K562 (cell line): ENCODE measurements around the gene TMEM217. TPM values are rescaled to one million over a fixed set of nuclear protein-coding genes. Genes with fewer than 3 reads are reported as not detected.

Experiments used
- ARNT ChIP-seq, 2 experiments: fragments of 450-650 bp; IDR thresholded peaks; 2 replicates each; pipeline ENCODE4 v1.6.1; 2016; ENCODE audit warnings: mild to moderate bottlenecking in 1 of 2
- CHD4 ChIP-seq: fragments of 200-600 bp; sonication (generic); IDR thresholded peaks from 3 replicates; pipeline ENCODE4 v1.6.1; 2012; ENCODE audit warnings: low read depth, mild to moderate bottlenecking, mixed read lengths, low read length, inconsistent platforms; ENCODE audit not compliant: insufficient read depth, insufficient replicate concordance, poor library complexity, severe bottlenecking
- JUNB ChIP-seq: fragments of 450-650 bp; formaldehyde crosslinking; conservative IDR thresholded peaks from 2 replicates; pipeline ENCODE4 v1.4.0; 2020; ENCODE audit warnings: mild to moderate bottlenecking
- LARP7 ChIP-seq: fragments of 450-650 bp; IDR thresholded peaks from 2 replicates; pipeline ENCODE4 v1.6.1; 2016
- NEUROD1 ChIP-seq: fragments of 150-350 bp; IDR thresholded peaks from 2 replicates; pipeline ENCODE4 v1.6.1; 2014; ENCODE audit warnings: borderline replicate concordance, low read length, low read depth; ENCODE audit not compliant: partially characterized antibody
- PHF8 ChIP-seq: fragments of 200-600 bp; sonication (generic); IDR thresholded peaks from 2 replicates; pipeline ENCODE4 v1.6.1; 2012; ENCODE audit warnings: mixed run types, mild to moderate bottlenecking, inconsistent platforms, low read length, moderate library complexity, borderline replicate concordance
- POLR2A ChIP-seq: fragments of 450-650 bp; conservative IDR thresholded peaks from 2 replicates; pipeline ENCODE4 v1.6.1; 2016
- TEAD4 ChIP-seq, 2 experiments: sonication (generic) in 1 of 2; formaldehyde crosslinking in 1 of 2; IDR thresholded peaks; 2 replicates each; pipeline versions ENCODE4 v1.6.1 to v1.8.0; 2012 to 2022; ENCODE audit warnings: borderline replicate concordance in 1 of 2, inconsistent platforms in 1 of 2, low read length in 1 of 2, mild to moderate bottlenecking in 1 of 2, missing genetic modification reagents in 1 of 2
- ZEB2 ChIP-seq: fragments of 450-650 bp; IDR thresholded peaks from 2 replicates; pipeline ENCODE4 v1.6.1; 2016
- ZNF174 ChIP-seq: fragments of 250-450 bp; sonication (Bioruptor Pico); IDR thresholded peaks from 2 replicates; pipeline ENCODE4 v1.4.0; 2020; ENCODE audit warnings: mild to moderate bottlenecking
- ZNF212 ChIP-seq: fragments of 450-650 bp; formaldehyde crosslinking; IDR thresholded peaks from 2 replicates; pipeline ENCODE4 v1.4.0; 2020; ENCODE audit warnings: mild to moderate bottlenecking
- ZNF274 ChIP-seq: IDR thresholded peaks from 2 replicates; pipeline ENCODE4 v1.6.1; 2011; ENCODE audit warnings: low read depth, mild to moderate bottlenecking, low read length, moderate library complexity, borderline replicate concordance
- ZNF3 ChIP-seq: fragments of 250-450 bp; sonication (Bioruptor Pico); IDR thresholded peaks from 2 replicates; pipeline ENCODE4 v1.5.0; 2021; ENCODE audit warnings: mild to moderate bottlenecking, moderate library complexity
- ZNF668 ChIP-seq: fragments of 250-450 bp; sonication (Bioruptor Pico); IDR thresholded peaks from 2 replicates; pipeline ENCODE4 v1.8.0; 2022; ENCODE audit warnings: mild to moderate bottlenecking, inconsistent platforms
- polyA plus RNA-seq, 8 experiments: library from polyadenylated mRNA; depleted of rRNA in 4 of 8; stranded (reverse) in 5 of 8; unstranded in 3 of 8; fragments of >200 nt; fragmentation: Nextera tagmentation in 2 of 8; fragmentation: Illumina TruSeq in 1 of 8; extraction: Ambion mirVana in 2 of 8; extraction: Trizol in 1 of 8; gene quantifications; 2 replicates each; pipeline versions ENCODE4 v1.2.1 to v1.2.3, GENCODE V29; 2011 to 2014; ENCODE audit warnings: inconsistent platforms in 1 of 8, missing spikeins in 1 of 8
- total RNA-seq, 7 experiments: library from RNA; depleted of rRNA in 6 of 7; stranded (reverse); fragments of >200 nt in 6 of 7; fragmentation: Illumina TruSeq in 2 of 7; extraction: Trizol in 2 of 7; gene quantifications; 2 replicates each; pipeline versions ENCODE4 v1.2.1 to v1.2.3, GENCODE V29; 2011 to 2021; ENCODE audit warnings: low replicate concordance in 1 of 7
- TF ChIP-seq, protein P1 (sequence below): fragments of 250-450 bp; sonication (Bioruptor Pico); IDR thresholded peaks from 2 replicates; pipeline ENCODE4 v1.5.0; 2022; ENCODE audit warnings: mild to moderate bottlenecking
- TF ChIP-seq, protein P2 (sequence below): fragments of 450-650 bp; formaldehyde crosslinking; IDR thresholded peaks from 2 replicates; pipeline ENCODE4 v1.4.0; 2020; ENCODE audit warnings: mild to moderate bottlenecking
- TF ChIP-seq, protein P3 (sequence below): IDR thresholded peaks from 3 replicates; pipeline ENCODE4 v1.6.1; 2011; ENCODE audit warnings: borderline replicate concordance, mild to moderate bottlenecking; ENCODE audit not compliant: insufficient read length, insufficient read depth
- TF ChIP-seq, protein P4 (sequence below): fragments of 200-400 bp; formaldehyde crosslinking; IDR thresholded peaks from 2 replicates; pipeline ENCODE4 v1.6.1; 2017; ENCODE audit warnings: mild to moderate bottlenecking, low read depth, low read length, moderate library complexity
- TF ChIP-seq, protein P5 (sequence below): sonication (generic); formaldehyde crosslinking; IDR thresholded peaks from 2 replicates; pipeline ENCODE4 v1.8.0; 2023; ENCODE audit warnings: mild to moderate bottlenecking, missing genetic modification reagents

The TMEM217 gene
- total and polyA plus RNA-seq, 9 of the 15 experiments (the other 6 are each of a cell fraction or from before 2014, with no cell fraction given), result 1.3 to 8.0 (median 1.9) TPM

DNA sequence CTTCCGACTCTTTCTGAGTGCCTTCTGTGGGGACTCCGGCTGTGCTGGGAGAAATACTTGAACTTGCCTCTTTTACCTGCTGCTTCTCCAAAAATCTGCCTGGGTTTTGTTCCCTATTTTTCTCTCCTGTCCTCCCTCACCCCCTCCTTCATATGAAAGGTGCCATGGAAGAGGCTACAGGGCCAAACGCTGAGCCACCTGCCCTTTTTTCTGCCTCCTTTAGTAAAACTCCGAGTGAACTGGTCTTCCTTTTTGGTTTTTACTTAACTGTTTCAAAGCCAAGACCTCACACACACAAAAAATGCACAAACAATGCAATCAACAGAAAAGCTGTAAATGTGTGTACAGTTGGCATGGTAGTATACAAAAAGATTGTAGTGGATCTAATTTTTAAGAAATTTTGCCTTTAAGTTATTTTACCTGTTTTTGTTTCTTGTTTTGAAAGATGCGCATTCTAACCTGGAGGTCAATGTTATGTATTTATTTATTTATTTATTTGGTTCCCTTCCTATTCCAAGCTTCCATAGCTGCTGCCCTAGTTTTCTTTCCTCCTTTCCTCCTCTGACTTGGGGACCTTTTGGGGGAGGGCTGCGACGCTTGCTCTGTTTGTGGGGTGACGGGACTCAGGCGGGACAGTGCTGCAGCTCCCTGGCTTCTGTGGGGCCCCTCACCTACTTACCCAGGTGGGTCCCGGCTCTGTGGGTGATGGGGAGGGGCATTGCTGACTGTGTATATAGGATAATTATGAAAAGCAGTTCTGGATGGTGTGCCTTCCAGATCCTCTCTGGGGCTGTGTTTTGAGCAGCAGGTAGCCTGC, 83.2 kb downstream of the TMEM217 start (continued):
- TF ChIP-seq, protein P1, sequence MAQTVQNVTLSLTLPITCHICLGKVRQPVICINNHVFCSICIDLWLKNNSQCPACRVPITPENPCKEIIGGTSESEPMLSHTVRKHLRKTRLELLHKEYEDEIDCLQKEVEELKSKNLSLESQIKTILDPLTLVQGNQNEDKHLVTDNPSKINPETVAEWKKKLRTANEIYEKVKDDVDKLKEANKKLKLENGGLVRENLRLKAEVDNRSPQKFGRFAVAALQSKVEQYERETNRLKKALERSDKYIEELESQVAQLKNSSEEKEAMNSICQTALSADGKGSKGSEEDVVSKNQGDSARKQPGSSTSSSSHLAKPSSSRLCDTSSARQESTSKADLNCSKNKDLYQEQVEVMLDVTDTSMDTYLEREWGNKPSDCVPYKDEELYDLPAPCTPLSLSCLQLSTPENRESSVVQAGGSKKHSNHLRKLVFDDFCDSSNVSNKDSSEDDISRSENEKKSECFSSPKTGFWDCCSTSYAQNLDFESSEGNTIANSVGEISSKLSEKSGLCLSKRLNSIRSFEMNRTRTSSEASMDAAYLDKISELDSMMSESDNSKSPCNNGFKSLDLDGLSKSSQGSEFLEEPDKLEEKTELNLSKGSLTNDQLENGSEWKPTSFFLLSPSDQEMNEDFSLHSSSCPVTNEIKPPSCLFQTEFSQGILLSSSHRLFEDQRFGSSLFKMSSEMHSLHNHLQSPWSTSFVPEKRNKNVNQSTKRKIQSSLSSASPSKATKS (CRISPR knock-in tag), result no peak; the same call in 1 of the 2 replicates
- TF ChIP-seq, protein P2, sequence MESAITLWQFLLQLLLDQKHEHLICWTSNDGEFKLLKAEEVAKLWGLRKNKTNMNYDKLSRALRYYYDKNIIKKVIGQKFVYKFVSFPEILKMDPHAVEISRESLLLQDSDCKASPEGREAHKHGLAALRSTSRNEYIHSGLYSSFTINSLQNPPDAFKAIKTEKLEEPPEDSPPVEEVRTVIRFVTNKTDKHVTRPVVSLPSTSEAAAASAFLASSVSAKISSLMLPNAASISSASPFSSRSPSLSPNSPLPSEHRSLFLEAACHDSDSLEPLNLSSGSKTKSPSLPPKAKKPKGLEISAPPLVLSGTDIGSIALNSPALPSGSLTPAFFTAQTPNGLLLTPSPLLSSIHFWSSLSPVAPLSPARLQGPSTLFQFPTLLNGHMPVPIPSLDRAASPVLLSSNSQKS (CRISPR knock-in tag), result peak; percentile 65; the same call in 1 of the 2 replicates
- TF ChIP-seq ZNF3 (CRISPR knock-in tag) (no peak), ARNT (IDR thresholded peaks at IDR 0.05) (peak in 1 of 2 experiments; percentile 57; a peak in 1 of 4 replicates), LARP7 (peak; percentile 66; the same call in 1 of the 2 replicates), CHD4 (peak; percentile 17), POLR2A (peak; percentile 29; the same call in 1 of the 2 replicates), ZNF174 (peak; percentile 2; the same call in 1 of the 2 replicates), ZNF212 (CRISPR knock-in tag) (no peak), ZEB2 (0 out of 2 replicates have a peak, but pooled peaks have one; percentile 11), PHF8 (0 out of 2 replicates have a peak, but pooled peaks have one; percentile 8), ZNF668 (CRISPR knock-in tag) (no peak), NEUROD1 (no peak), ZNF274 (peak; percentile 39; the same call in 1 of the 2 replicates), JUNB (no peak), TEAD4 (IDR thresholded peaks at IDR 0.05; ENCODE audit: low read length) (peak; percentile 34), TEAD4 (CRISPR knock-in tag; IDR thresholded peaks at IDR 0.05; ENCODE audit: borderline replicate concordance) (no peak)
- TF ChIP-seq, protein P3, sequence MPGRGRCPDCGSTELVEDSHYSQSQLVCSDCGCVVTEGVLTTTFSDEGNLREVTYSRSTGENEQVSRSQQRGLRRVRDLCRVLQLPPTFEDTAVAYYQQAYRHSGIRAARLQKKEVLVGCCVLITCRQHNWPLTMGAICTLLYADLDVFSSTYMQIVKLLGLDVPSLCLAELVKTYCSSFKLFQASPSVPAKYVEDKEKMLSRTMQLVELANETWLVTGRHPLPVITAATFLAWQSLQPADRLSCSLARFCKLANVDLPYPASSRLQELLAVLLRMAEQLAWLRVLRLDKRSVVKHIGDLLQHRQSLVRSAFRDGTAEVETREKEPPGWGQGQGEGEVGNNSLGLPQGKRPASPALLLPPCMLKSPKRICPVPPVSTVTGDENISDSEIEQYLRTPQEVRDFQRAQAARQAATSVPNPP, result no peak
- TF ChIP-seq, protein P4, sequence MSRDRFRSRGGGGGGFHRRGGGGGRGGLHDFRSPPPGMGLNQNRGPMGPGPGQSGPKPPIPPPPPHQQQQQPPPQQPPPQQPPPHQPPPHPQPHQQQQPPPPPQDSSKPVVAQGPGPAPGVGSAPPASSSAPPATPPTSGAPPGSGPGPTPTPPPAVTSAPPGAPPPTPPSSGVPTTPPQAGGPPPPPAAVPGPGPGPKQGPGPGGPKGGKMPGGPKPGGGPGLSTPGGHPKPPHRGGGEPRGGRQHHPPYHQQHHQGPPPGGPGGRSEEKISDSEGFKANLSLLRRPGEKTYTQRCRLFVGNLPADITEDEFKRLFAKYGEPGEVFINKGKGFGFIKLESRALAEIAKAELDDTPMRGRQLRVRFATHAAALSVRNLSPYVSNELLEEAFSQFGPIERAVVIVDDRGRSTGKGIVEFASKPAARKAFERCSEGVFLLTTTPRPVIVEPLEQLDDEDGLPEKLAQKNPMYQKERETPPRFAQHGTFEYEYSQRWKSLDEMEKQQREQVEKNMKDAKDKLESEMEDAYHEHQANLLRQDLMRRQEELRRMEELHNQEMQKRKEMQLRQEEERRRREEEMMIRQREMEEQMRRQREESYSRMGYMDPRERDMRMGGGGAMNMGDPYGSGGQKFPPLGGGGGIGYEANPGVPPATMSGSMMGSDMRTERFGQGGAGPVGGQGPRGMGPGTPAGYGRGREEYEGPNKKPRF, result no peak
- TF ChIP-seq, protein P5, sequence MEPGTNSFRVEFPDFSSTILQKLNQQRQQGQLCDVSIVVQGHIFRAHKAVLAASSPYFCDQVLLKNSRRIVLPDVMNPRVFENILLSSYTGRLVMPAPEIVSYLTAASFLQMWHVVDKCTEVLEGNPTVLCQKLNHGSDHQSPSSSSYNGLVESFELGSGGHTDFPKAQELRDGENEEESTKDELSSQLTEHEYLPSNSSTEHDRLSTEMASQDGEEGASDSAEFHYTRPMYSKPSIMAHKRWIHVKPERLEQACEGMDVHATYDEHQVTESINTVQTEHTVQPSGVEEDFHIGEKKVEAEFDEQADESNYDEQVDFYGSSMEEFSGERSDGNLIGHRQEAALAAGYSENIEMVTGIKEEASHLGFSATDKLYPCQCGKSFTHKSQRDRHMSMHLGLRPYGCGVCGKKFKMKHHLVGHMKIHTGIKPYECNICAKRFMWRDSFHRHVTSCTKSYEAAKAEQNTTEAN (CRISPR knock-in tag), result no peak
